Mesothelial cell of epicardium (in vitro differentiated cells): ENCODE measurements around the gene POU2F1. TPM values are rescaled to one million over a fixed set of nuclear protein-coding genes. Genes with fewer than 3 reads are reported as not detected.

Experiments used
- DNase-seq, 2 experiments: peaks; one replicate each; pipeline ENCODE4 v3.0.0; 2021; ENCODE audit warnings: low spot score in 2 of 2; ENCODE audit not compliant: unreplicated experiment in 2 of 2
- H3K27ac Mint-ChIP-seq: 2 replicates; pipeline ENCODE4 v1.8.0; 2021; ENCODE audit warnings: mixed read lengths
- H3K27me3 Mint-ChIP-seq: 2 replicates; pipeline ENCODE4 v1.8.0; 2021; ENCODE audit warnings: low read depth, mixed read lengths
- H3K36me3 Mint-ChIP-seq: 2 replicates; pipeline ENCODE4 v1.8.0; 2021; ENCODE audit warnings: mixed read lengths
- H3K4me1 Mint-ChIP-seq: 2 replicates; pipeline ENCODE4 v1.8.0; 2021; ENCODE audit warnings: mixed read lengths
- H3K4me3 Mint-ChIP-seq: 2 replicates; pipeline ENCODE4 v1.8.0; 2021; ENCODE audit warnings: mild to moderate bottlenecking, moderate library complexity, mixed read lengths
- H3K9me3 Mint-ChIP-seq: 2 replicates; pipeline ENCODE4 v1.8.0; 2021; ENCODE audit warnings: mixed read lengths
- CTCF ChIP-seq: fragments of 200-600 bp; sonication (generic); IDR thresholded peaks from one replicate; pipeline ENCODE4 v1.5.0; 2021; ENCODE audit warnings: antibody characterized with exemption; ENCODE audit not compliant: unreplicated experiment
- total RNA-seq: library from RNA; stranded (reverse); gene quantifications from 3 replicates; pipeline ENCODE4 v1.2.1, GENCODE V29; 2021

Gene POU2F1
- total RNA-seq, 1 donor from 2014 or later, result 32.8 TPM

- no peak for TF ChIP-seq CTCF
- H3K4me3 Mint-ChIP-seq, result no peak overlapping the region
- H3K36me3 Mint-ChIP-seq, result peaks cover 34% of the 10 kb centered on the region
- peaks cover 3% of the 10 kb centered on the region for H3K9me3 Mint-ChIP-seq
- H3K4me1 Mint-ChIP-seq, result no peaks in the 10 kb centered on the region
- DNase-seq, result no peak
- no peaks in the 10 kb centered on the region for H3K27me3 Mint-ChIP-seq
- H3K27ac Mint-ChIP-seq, result no peak overlapping the region
These were observed 166.7 kb downstream of the POU2F1 start for GRCh38 chr1:167387251-167387910.

- Mint-ChIP-seq H3K4me3 (no peak overlapping the region), H3K9me3 (peaks cover 3% of the 10 kb centered on the region), H3K27me3 (no peaks in the 10 kb centered on the region), H3K4me1 (no peaks in the 10 kb centered on the region), H3K27ac (no peak overlapping the region), H3K36me3 (peaks cover 32% of the 10 kb centered on the region)
- TF ChIP-seq CTCF, result no peak
- DNase-seq, result no peak
These were observed 168.3 kb downstream of the POU2F1 start for GRCh38 chr1:167388976-167389375.

- TF ChIP-seq CTCF, result no peak
- Mint-ChIP-seq H3K36me3 (peaks cover 11% of the 10 kb centered on the region), H3K27ac (no peak overlapping the region), H3K27me3 (no peaks in the 10 kb centered on the region), H3K4me1 (no peaks in the 10 kb centered on the region), H3K9me3 (no peaks in the 10 kb centered on the region), H3K4me3 (no peak overlapping the region)
- DNase-seq, result no peak
These were observed 171.6 kb downstream of the POU2F1 start for GRCh38 chr1:167392200-167392696.

- Mint-ChIP-seq H3K4me3 (no peak overlapping the region), H3K4me1 (peaks cover 7% of the 10 kb centered on the region), H3K36me3 (peaks cover 17% of the 10 kb centered on the region), H3K27me3 (no peaks in the 10 kb centered on the region), H3K27ac (no peak overlapping the region), H3K9me3 (no peaks in the 10 kb centered on the region)
- TF ChIP-seq CTCF, result no peak
- no peak for DNase-seq
These were observed 179.8 kb downstream of the POU2F1 start for GRCh38 chr1:167400359-167400953.

GRCh38 chr1:167401260-167401873 is 180.7 kb downstream of the POU2F1 start:
- DNase-seq, result no peak
- no peaks in the 10 kb centered on the region for H3K9me3 Mint-ChIP-seq
- peaks cover 22% of the 10 kb centered on the region for H3K36me3 Mint-ChIP-seq

More at GRCh38 chr1:167401260-167401873, 180.7 kb downstream of the POU2F1 start:
- Mint-ChIP-seq H3K4me1 (peaks cover 7% of the 10 kb centered on the region), H3K4me3 (no peak overlapping the region), H3K27ac (no peak overlapping the region), H3K27me3 (no peaks in the 10 kb centered on the region)
- TF ChIP-seq CTCF, result peak; percentile 30
